Measurements from ENCODE around the gene RBM20. TPM values are rescaled to one million over a fixed set of nuclear protein-coding genes. Genes with fewer than 3 reads are reported as not detected.

RBM20 gene
- total and polyA plus RNA-seq, 2 of the 13 experiments (the other 11 are each of a cell fraction or from before 2014, with no cell fraction given) = 0.02 to 0.22 TPM

- TF ChIP-seq ZBED4 (CRISPR knock-in tag; IDR thresholded peaks at IDR 0.05; ENCODE audit: borderline replicate concordance) (no peak), ZBTB43 (CRISPR knock-in tag; conservative IDR thresholded peaks at IDR 0.05) (peak; percentile 6; the same call in 1 of the 2 replicates), FOXK1 (CRISPR knock-in tag; IDR thresholded peaks at IDR 0.05; ENCODE audit: borderline replicate concordance, low read depth) (no peak), SPEN (CRISPR knock-in tag; IDR thresholded peaks at IDR 0.05; ENCODE audit: low read depth) (no peak), ZNF263 (CRISPR knock-in tag; IDR thresholded peaks at IDR 0.05) (no peak), FOXC1 (CRISPR knock-in tag; IDR thresholded peaks at IDR 0.05; ENCODE audit: borderline replicate concordance) (peak; percentile 54; the same call in 1 of the 2 replicates), JARID2 (CRISPR knock-in tag; IDR thresholded peaks at IDR 0.05; ENCODE audit: insufficient replicate concordance) (no peak), ZNF841 (CRISPR knock-in tag; IDR thresholded peaks at IDR 0.05; ENCODE audit: borderline replicate concordance) (no peak), ZNF468 (CRISPR knock-in tag; IDR thresholded peaks at IDR 0.05) (no peak), PHF5A (CRISPR knock-in tag; IDR thresholded peaks at IDR 0.05; ENCODE audit: low read depth, unreplicated experiment) (no peak), PLRG1 (conservative IDR thresholded peaks at IDR 0.05) (no peak), CEBPB (IDR thresholded peaks at IDR 0.05; ENCODE audit: borderline replicate concordance, low read depth, low read length) (no peak), GZF1 (CRISPR knock-in tag; IDR thresholded peaks at IDR 0.05) (no peak), TEAD2 (CRISPR knock-in tag; IDR thresholded peaks at IDR 0.05) (no peak), ZSCAN22 (CRISPR knock-in tag; IDR thresholded peaks at IDR 0.05) (no peak), PLSCR1 (CRISPR knock-in tag; IDR thresholded peaks at IDR 0.05; ENCODE audit: borderline replicate concordance) (no peak), ZNF747 (CRISPR knock-in tag; IDR thresholded peaks at IDR 0.05; ENCODE audit: borderline replicate concordance) (peak; percentile 51; the same call in 1 of the 2 replicates), ZNF256 (CRISPR knock-in tag; conservative IDR thresholded peaks at IDR 0.05) (no peak), FOXK2 (IDR thresholded peaks at IDR 0.05) (no peak; the same call in 1 of the 2 replicates), GATAD1 (CRISPR knock-in tag; IDR thresholded peaks at IDR 0.05) (peak; percentile 38; the same call in 1 of the 2 replicates), ARID2 (CRISPR knock-in tag; IDR thresholded peaks at IDR 0.05; ENCODE audit: borderline replicate concordance) (no peak; the same call in 1 of the 2 replicates)
These were observed 227.4 kb downstream of the RBM20 start, which contains the start of gene PDCD4 (continued) for GRCh38 chr10:110871298-110872084.
